Naive B cell (primary cell): Measurements from ENCODE around the gene TMEM54. TPM values are rescaled to one million over a fixed set of nuclear protein-coding genes. Genes with fewer than 3 reads are reported as not detected.

Experiments
- ATAC-seq, 2 donors: fragments of 150-1000 bp; cut with Tn5 transposase; 2 replicates each; pipeline ENCODE4 v1.10.0; 2021; ENCODE audit warnings: low read depth in 2 of 2, mild to moderate bottlenecking in 2 of 2, moderate library complexity in 2 of 2
- DNase-seq: peaks from one replicate; pipeline ENCODE4 v3.0.0; 2022
- H3K27ac Mint-ChIP-seq, 6 donors: one replicate each; pipeline ENCODE4 v1.8.0; 2020 to 2022; ENCODE audit warnings: mild to moderate bottlenecking in 6 of 6, mixed read lengths in 6 of 6, moderate library complexity in 5 of 6, inconsistent platforms in 2 of 6
- H3K27me3 Mint-ChIP-seq, 3 donors: one replicate each; pipeline ENCODE4 v1.8.0; 2021 to 2022; ENCODE audit warnings: mixed read lengths in 3 of 3, mild to moderate bottlenecking in 1 of 3
- H3K36me3 Mint-ChIP-seq, 2 donors: one replicate each; pipeline ENCODE4 v1.8.0; 2020 to 2022; ENCODE audit warnings: mixed read lengths in 2 of 2, inconsistent platforms in 1 of 2, mild to moderate bottlenecking in 1 of 2
- H3K4me1 Mint-ChIP-seq, 3 donors: one replicate each; pipeline ENCODE4 v1.8.0; 2020 to 2022; ENCODE audit warnings: mixed read lengths in 3 of 3, inconsistent platforms in 1 of 3, mild to moderate bottlenecking in 1 of 3, moderate library complexity in 1 of 3
- H3K4me3 Mint-ChIP-seq, 8 donors: one replicate each; pipeline ENCODE4 v1.8.0; 2020 to 2022; ENCODE audit warnings: mild to moderate bottlenecking in 8 of 8, mixed read lengths in 8 of 8, moderate library complexity in 8 of 8, inconsistent platforms in 2 of 8
- H3K9me3 Mint-ChIP-seq, 7 donors: one replicate each; pipeline ENCODE4 v1.8.0; 2020 to 2022; ENCODE audit warnings: mixed read lengths in 7 of 7, mild to moderate bottlenecking in 5 of 7, inconsistent platforms in 2 of 7, moderate library complexity in 1 of 7
- polyA plus RNA-seq, 6 donors: library from polyadenylated mRNA; unstranded; fragments of 300-500 nt; fragmentation: Illumina TruSeq; gene quantifications; one replicate each; pipeline ENCODE4 v1.2.3, GENCODE V29; 2021; ENCODE audit warnings: low read depth in 6 of 6

Gene TMEM54
- polyA plus RNA-seq, 6 donors from 2014 or later: not detected

DNA sequence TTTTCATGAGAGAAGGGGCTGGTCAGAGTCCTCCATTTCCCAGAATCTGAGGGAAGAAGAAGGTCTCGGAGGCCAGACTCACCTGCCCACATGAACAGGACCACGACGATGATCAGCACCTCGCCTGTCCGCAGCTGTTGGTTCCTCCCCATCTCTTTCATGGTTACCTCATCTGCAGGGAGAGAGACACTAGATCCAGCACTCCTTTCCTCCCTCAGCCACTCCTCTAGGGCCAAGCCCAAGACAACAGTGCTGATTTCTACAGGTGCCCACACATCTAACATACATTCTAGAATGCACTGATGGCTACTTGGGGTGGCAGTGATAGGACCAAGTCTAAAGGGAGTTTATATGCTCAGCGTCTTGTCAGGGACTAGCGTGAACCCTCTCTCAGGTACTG lies 33.5 kb downstream of the TMEM54 start:
- Mint-ChIP-seq H3K4me1 (peaks cover 27 to 29% (median 28%) of the 10 kb centered on the region in 3 donors), H3K27ac (no peak overlapping the region), H3K36me3 (peaks cover 8 to 21% of the 10 kb centered on the region in 2 donors), H3K9me3 (no peaks in the 10 kb centered on the region), H3K4me3 (no peak overlapping the region), H3K27me3 (peaks cover 13 to 39% (median 36%) of the 10 kb centered on the region in 3 donors)
- ATAC-seq (no peak), DNase-seq (no peak)

DNA sequence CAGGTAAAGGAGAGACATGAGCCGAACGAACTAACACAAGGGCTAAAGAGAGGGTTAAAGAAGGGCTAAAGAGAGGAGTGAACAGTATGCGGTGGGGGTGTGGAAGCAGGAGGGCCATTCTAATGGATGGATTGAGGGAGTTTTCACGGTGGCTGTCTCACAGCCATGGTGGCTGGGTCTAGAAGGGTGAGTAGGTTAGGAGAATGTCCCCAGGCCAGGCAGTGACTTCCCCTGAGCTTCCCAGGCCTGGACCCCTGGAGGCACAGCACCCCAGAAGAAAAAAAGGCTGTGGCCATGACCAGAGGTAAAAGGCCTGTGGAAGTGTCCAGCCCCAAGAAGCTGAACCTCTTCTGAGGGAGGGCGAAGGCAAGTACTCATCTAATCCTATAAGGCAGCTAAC lies 34.0 kb downstream of the TMEM54 start:
- H3K36me3 Mint-ChIP-seq: peaks cover 13 to 26% of the 10 kb centered on the region in 2 donors
- DNase-seq (no peak), ATAC-seq (no peak)
- H3K27me3 Mint-ChIP-seq: peaks cover 10 to 34% (median 32%) of the 10 kb centered on the region in 3 donors
- H3K4me1 Mint-ChIP-seq: peaks cover 22 to 26% (median 24%) of the 10 kb centered on the region in 3 donors
- H3K4me3 Mint-ChIP-seq: no peak overlapping the region
- peak overlapping the region in 1 of 6 donors; percentile 51 for H3K27ac Mint-ChIP-seq
- no peaks in the 10 kb centered on the region for H3K9me3 Mint-ChIP-seq

- DNase-seq: no peak
- H3K9me3 Mint-ChIP-seq: no peaks in the 10 kb centered on the region
- H3K36me3 Mint-ChIP-seq: peaks cover 19 to 26% of the 10 kb centered on the region in 2 donors
- H3K27ac Mint-ChIP-seq: no peak overlapping the region
- peaks cover 10 to 15% (median 12%) of the 10 kb centered on the region in 3 donors for H3K4me1 Mint-ChIP-seq
- H3K4me3 Mint-ChIP-seq: no peak overlapping the region
- no peak for ATAC-seq
- peaks cover 6 to 24% (median 21%) of the 10 kb centered on the region in 3 donors for H3K27me3 Mint-ChIP-seq
These were observed 35.4 kb downstream of the TMEM54 start for GRCh38 chr1:32865639-32866405.

- ATAC-seq: no peak
- Mint-ChIP-seq H3K27ac (peak overlapping the region in 1 of 6 donors; percentile 42), H3K9me3 (no peaks in the 10 kb centered on the region), H3K27me3 (peaks cover 2 to 13% (median 12%) of the 10 kb centered on the region in 3 donors), H3K4me1 (peaks cover under 1 to 6% (median 4%) of the 10 kb centered on the region in 3 donors), H3K4me3 (peak overlapping the region in 1 of 8 donors; percentile 20), H3K36me3 (peaks cover 19 to 22% of the 10 kb centered on the region in 2 donors)
- DNase-seq: no peak
These were observed 36.7 kb downstream of the TMEM54 start for GRCh38 chr1:32864375-32865019.

DNA sequence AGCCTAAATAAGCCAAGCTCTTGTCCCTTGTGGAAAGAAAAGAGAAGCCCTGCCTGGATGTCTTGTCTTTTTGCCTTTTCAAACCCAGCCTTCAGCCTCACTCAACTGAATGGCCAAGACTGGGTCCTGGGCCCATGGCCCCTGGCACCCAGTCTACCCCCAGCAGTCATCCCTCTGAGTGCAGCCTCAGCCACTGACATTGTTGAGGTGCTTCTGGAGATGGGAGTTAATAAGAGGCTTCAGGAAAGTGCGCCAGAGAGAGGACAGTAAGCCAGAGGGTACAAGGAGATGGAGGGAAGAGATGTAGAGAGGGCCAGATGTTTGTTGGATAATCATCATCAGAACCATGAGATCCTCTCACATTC lies 37.3 kb downstream of the TMEM54 start:
- Mint-ChIP-seq H3K4me1 (peaks cover 0 to 2% (median 0%) of the 10 kb centered on the region in 3 donors), H3K27ac (no peak overlapping the region), H3K36me3 (peaks cover 16 to 19% of the 10 kb centered on the region in 2 donors), H3K27me3 (peaks cover 0 to 7% (median 5%) of the 10 kb centered on the region in 3 donors), H3K4me3 (no peak overlapping the region), H3K9me3 (no peaks in the 10 kb centered on the region)
- ATAC-seq (no peak), DNase-seq (no peak)

GRCh38 chr1:32863218-32863880 lies 37.8 kb downstream of the TMEM54 start:
- no peak for DNase-seq
- no peak overlapping the region for H3K4me3 Mint-ChIP-seq
- H3K4me1 Mint-ChIP-seq: peaks cover 0 to 2% (median 0%) of the 10 kb centered on the region in 3 donors
- peaks cover 11 to 14% of the 10 kb centered on the region in 2 donors for H3K36me3 Mint-ChIP-seq
- H3K27ac Mint-ChIP-seq: peak overlapping the region in 1 of 6 donors; percentile 84
- ATAC-seq: no peak
- no peaks in the 10 kb centered on the region for H3K9me3 Mint-ChIP-seq
- peaks cover 0 to 2% (median under 1%) of the 10 kb centered on the region in 3 donors for H3K27me3 Mint-ChIP-seq

GRCh38 chr1:32861904-32862695 lies 39.1 kb downstream of the TMEM54 start:
- ATAC-seq (no peak), DNase-seq (no peak)
- Mint-ChIP-seq H3K4me3 (no peak overlapping the region), H3K27me3 (no peaks in the 10 kb centered on the region), H3K4me1 (peaks cover 0 to 2% (median 0%) of the 10 kb centered on the region in 3 donors), H3K9me3 (no peaks in the 10 kb centered on the region), H3K36me3 (peaks cover 8 to 11% of the 10 kb centered on the region in 2 donors), H3K27ac (peak overlapping the region in 2 of 6 donors; percentile 52 to 71)

- Mint-ChIP-seq H3K4me1 (peaks cover 0 to 2% (median 0%) of the 10 kb centered on the region in 3 donors), H3K27me3 (no peaks in the 10 kb centered on the region), H3K27ac (peak overlapping the region in 1 of 6 donors; percentile 41), H3K9me3 (no peaks in the 10 kb centered on the region), H3K4me3 (no peak overlapping the region), H3K36me3 (peaks cover 8 to 20% of the 10 kb centered on the region in 2 donors)
- DNase-seq (no peak), ATAC-seq (no peak)
These were observed 40.6 kb downstream of the TMEM54 start for GRCh38 chr1:32860566-32860965.

- Mint-ChIP-seq H3K27ac (no peak overlapping the region), H3K4me3 (no peak overlapping the region), H3K27me3 (no peaks in the 10 kb centered on the region), H3K36me3 (peaks cover 9 to 27% of the 10 kb centered on the region in 2 donors), H3K4me1 (peaks cover 0 to 2% (median 0%) of the 10 kb centered on the region in 3 donors), H3K9me3 (no peaks in the 10 kb centered on the region)
- DNase-seq (no peak), ATAC-seq (no peak)
These were observed 41.3 kb downstream of the TMEM54 start for GRCh38 chr1:32859915-32860314.

DNA sequence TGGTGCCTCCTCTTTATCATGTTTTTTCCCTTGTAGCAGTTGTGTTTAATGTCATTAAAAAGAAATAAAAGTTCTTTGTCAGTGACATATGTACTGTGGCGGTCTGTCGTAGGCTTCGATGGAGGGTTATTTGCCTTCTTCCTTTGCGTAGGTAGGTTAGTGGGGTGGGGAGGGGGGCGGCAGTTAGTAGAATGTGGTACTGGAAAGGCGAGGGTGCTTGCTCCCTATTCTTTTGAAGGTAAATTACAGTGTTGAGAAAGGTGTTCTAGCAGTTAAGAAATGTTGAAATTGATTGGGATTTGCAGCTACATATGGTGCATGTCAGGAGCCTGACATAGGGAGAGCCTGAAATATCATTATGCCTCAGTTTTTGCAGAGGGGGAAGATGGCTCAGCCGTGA lies 42.4 kb downstream of the TMEM54 start:
- H3K27me3 Mint-ChIP-seq: no peaks in the 10 kb centered on the region
- H3K9me3 Mint-ChIP-seq: no peaks in the 10 kb centered on the region
- DNase-seq (no peak), ATAC-seq (no peak)
- H3K36me3 Mint-ChIP-seq: peaks cover 20 to 38% of the 10 kb centered on the region in 2 donors
- peaks cover 0 to 2% (median 0%) of the 10 kb centered on the region in 3 donors for H3K4me1 Mint-ChIP-seq
- H3K27ac Mint-ChIP-seq: peak overlapping the region in 2 of 6 donors; percentile 40 to 68
- H3K4me3 Mint-ChIP-seq: no peak overlapping the region

DNA sequence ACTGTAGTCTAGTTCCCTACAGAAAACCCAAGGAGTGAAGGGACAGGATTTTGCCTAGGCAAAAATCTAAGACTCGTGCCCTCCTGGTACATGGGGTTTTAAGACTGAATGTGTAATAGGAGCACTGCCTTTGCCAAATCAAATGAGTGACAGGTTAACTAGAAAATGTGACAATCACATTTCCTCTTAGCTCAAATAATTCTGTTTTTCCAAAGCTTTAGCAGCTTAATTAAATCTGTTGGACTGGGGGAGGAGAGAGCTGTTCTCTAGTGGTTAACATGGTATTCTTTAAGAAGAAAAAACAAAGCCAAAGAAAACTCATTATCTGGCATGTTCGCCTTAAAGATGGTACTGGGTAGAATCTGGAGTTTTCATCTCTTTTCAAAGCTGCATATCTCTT lies 43.1 kb downstream of the TMEM54 start:
- Mint-ChIP-seq H3K27me3 (no peaks in the 10 kb centered on the region), H3K4me1 (peaks cover 0 to 2% (median 0%) of the 10 kb centered on the region in 3 donors), H3K36me3 (peaks cover 21 to 44% of the 10 kb centered on the region in 2 donors), H3K27ac (no peak overlapping the region), H3K4me3 (no peak overlapping the region), H3K9me3 (no peaks in the 10 kb centered on the region)
- DNase-seq (no peak), ATAC-seq (no peak)

DNA sequence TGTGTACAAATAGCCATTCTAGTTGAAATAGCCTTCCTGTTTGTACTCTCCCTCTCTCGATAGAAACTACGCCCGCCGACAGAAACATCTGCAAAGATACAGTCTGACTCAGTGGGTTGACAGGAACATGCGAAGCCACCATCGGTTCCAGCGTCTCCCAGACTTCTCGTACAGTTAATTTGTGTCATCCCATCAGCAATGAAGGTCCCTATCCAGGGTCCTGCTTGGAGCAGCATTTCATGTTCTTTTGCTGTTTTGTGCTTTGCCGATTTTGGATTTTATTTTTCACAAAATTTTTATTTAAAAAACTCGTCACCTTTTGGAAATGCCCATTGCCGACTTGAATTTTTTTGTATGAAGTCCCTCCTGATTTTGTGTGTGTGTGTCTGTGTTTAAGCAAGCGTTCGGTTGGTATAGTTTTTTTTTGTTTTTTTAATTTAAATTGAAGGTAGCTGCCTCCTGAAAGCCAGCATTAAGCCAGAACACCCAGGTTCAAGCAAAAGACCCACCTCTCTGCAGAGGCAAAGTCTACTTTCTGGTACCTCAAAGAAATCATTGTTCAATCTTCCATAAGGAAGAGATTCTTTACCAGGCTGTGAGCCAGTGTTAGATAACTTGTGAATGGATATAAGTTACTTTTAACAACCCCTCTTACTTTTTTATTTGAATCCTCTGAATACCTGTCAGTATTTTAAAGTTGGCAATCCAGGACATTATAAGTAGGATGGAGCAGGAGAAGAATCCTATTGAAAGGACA lies 45.1 kb downstream of the TMEM54 start:
- H3K27me3 Mint-ChIP-seq: no peaks in the 10 kb centered on the region
- H3K27ac Mint-ChIP-seq: no peak overlapping the region
- peaks cover 13 to 33% of the 10 kb centered on the region in 2 donors for H3K36me3 Mint-ChIP-seq
- DNase-seq (no peak), ATAC-seq (no peak)
- no peaks in the 10 kb centered on the region for H3K9me3 Mint-ChIP-seq
- H3K4me3 Mint-ChIP-seq: no peak overlapping the region
- no peaks in the 10 kb centered on the region for H3K4me1 Mint-ChIP-seq
